IMR-90 (cell line): ENCODE results near the gene CEBPE. TPM values are rescaled to one million over a fixed set of nuclear protein-coding genes. Genes with fewer than 3 reads are reported as not detected.
A peak's percentile ranks its signal among the peaks of the same experiment; 100 is the strongest.

ENCODE experiments used
- ATAC-seq: fragments of 200-7000 bp; cut with Tn5 transposase; 2 replicates; pipeline ENCODE4 v1.9.1; 2020; ENCODE audit warnings: low read depth, mild to moderate bottlenecking, moderate library complexity
- BruUV-seq: library from RNA; stranded (reverse); fragments of 400-500 nt; replicated peaks from 2 replicates; lab custom pipeline; 2021; lab: Mats Ljungman, UMichigan
- CTCF ChIA-PET: fragments of 300-600 bp; formaldehyde crosslinking; extraction: SDS; loops from one replicate; lab custom pipeline; 2021; ENCODE audit warnings: antibody characterized with exemption; lab: Yijun Ruan, JAX
- POLR2A ChIA-PET: fragments of 300-600 bp; sonication (Branson Sonifier 250); formaldehyde crosslinking; loops from one replicate; lab custom pipeline; 2022; ENCODE audit warnings: antibody characterized with exemption; ENCODE audit not compliant: unreplicated experiment; lab: Charles Lee
- DNase-seq: peaks from one replicate; pipeline ENCODE4 v3.0.0; 2013
- H2AFZ ChIP-seq: replicated peaks from 2 replicates; pipeline ENCODE3; 2013; ENCODE audit warnings: low read length, mild to moderate bottlenecking; ENCODE audit not compliant: poor library complexity
- H2AK5ac ChIP-seq: 2 replicates; pipeline ENCODE4 v1.6.1; 2013; ENCODE audit warnings: low read depth, low read length, inconsistent platforms
- H2AK9ac ChIP-seq: replicated peaks from 2 replicates; pipeline ENCODE3; 2013; ENCODE audit warnings: mild to moderate bottlenecking, low read depth, low read length, moderate library complexity; ENCODE audit not compliant: poor library complexity
- H2BK120ac ChIP-seq: 2 replicates; pipeline ENCODE4 v1.6.1; 2013; ENCODE audit warnings: low read depth, low read length, inconsistent platforms
- H2BK15ac ChIP-seq: 3 replicates; pipeline ENCODE4 v1.6.1; 2013; ENCODE audit warnings: low read depth, low read length, inconsistent platforms
- H2BK20ac ChIP-seq: 2 replicates; pipeline ENCODE4 v1.6.1; 2013; ENCODE audit warnings: low read depth, mild to moderate bottlenecking, inconsistent platforms, low read length, moderate library complexity
- H2BK5ac ChIP-seq: 2 replicates; pipeline ENCODE4 v1.6.1; 2013; ENCODE audit warnings: mild to moderate bottlenecking, low read depth, low read length, inconsistent platforms; ENCODE audit not compliant: poor library complexity, severe bottlenecking
- H3K14ac ChIP-seq: replicated peaks from 2 replicates; pipeline ENCODE4 v1.6.1; 2013; ENCODE audit warnings: low read depth, low read length, inconsistent platforms
- H3K18ac ChIP-seq: 2 replicates; pipeline ENCODE4 v1.6.1; 2013; ENCODE audit warnings: low read depth, low read length, control low read depth
- H3K23ac ChIP-seq: 2 replicates; pipeline ENCODE4 v1.6.1; 2013; ENCODE audit warnings: low read depth, low read length, inconsistent platforms
- H3K27ac ChIP-seq: 2 replicates; pipeline ENCODE4 v1.5.1; 2013; ENCODE audit warnings: mild to moderate bottlenecking, control low read depth, low read length; ENCODE audit not compliant: insufficient read depth
- H3K27me3 ChIP-seq: 2 replicates; pipeline ENCODE4 v1.6.1; 2013; ENCODE audit warnings: low read length; ENCODE audit not compliant: control insufficient read depth, insufficient read depth
- H3K36me3 ChIP-seq: 2 replicates; pipeline ENCODE4 v1.6.1; 2013; ENCODE audit warnings: low read length, mixed read lengths; ENCODE audit not compliant: control insufficient read depth, insufficient read depth
- H3K4ac ChIP-seq: 2 replicates; pipeline ENCODE4 v1.6.1; 2013; ENCODE audit warnings: low read depth, low read length, inconsistent platforms
- H3K4me1 ChIP-seq: 2 replicates; pipeline ENCODE4 v1.6.1; 2013; ENCODE audit warnings: low read length, mixed read lengths; ENCODE audit not compliant: control insufficient read depth, insufficient read depth
- H3K4me2 ChIP-seq: 2 replicates; pipeline ENCODE4 v1.6.1; 2013; ENCODE audit warnings: low read depth, mild to moderate bottlenecking, control low read depth, low read length, moderate library complexity
- H3K4me3 ChIP-seq: 2 replicates; pipeline ENCODE4 v1.5.1; 2013; ENCODE audit warnings: low read depth, mild to moderate bottlenecking, control low read depth, low read length, moderate library complexity; ENCODE audit not compliant: insufficient read depth
- H3K56ac ChIP-seq: 2 replicates; pipeline ENCODE4 v1.6.1; 2013; ENCODE audit warnings: low read length, inconsistent platforms; ENCODE audit not compliant: insufficient read depth; ENCODE audit errors: extremely low read depth
- H3K79me1 ChIP-seq, 2 experiments: 2 replicates each; pipeline ENCODE4 v1.6.1; 2013; ENCODE audit warnings: low read length in 2 of 2, inconsistent platforms in 1 of 2, low read depth in 1 of 2
- H3K9ac ChIP-seq: 2 replicates; pipeline ENCODE4 v1.6.1; 2013; ENCODE audit warnings: low read depth, low read length, control low read depth
- H3K9me1 ChIP-seq: 2 replicates; pipeline ENCODE4 v1.6.1; 2013; ENCODE audit warnings: low read length, inconsistent platforms; ENCODE audit not compliant: insufficient read depth
- H3K9me3 ChIP-seq: 2 replicates; pipeline ENCODE4 v1.6.1; 2013; ENCODE audit warnings: low read length; ENCODE audit not compliant: control insufficient read depth, insufficient read depth
- H4K20me1 ChIP-seq: 2 replicates; pipeline ENCODE4 v1.6.1; 2013; ENCODE audit warnings: low read length, inconsistent platforms; ENCODE audit not compliant: insufficient read depth
- H4K5ac ChIP-seq: 2 replicates; pipeline ENCODE4 v1.6.1; 2013; ENCODE audit warnings: mild to moderate bottlenecking, low read depth, low read length, control low read depth
- H4K8ac ChIP-seq, 2 experiments: 2 replicates each; pipeline ENCODE4 v1.6.1; 2013; ENCODE audit warnings: low read depth in 2 of 2, low read length in 2 of 2, control low read depth in 1 of 2, inconsistent platforms in 1 of 2
- H4K91ac ChIP-seq: 2 replicates; pipeline ENCODE4 v1.6.1; 2013; ENCODE audit warnings: low read depth, low read length, inconsistent platforms; ENCODE audit not compliant: insufficient read depth
- BHLHE40 ChIP-seq: fragments of 150-350 bp; IDR thresholded peaks from 2 replicates; pipeline ENCODE4 v1.6.1; 2016; ENCODE audit warnings: mild to moderate bottlenecking, low read depth, low read length
- CHD1 ChIP-seq: IDR thresholded peaks from 2 replicates; pipeline ENCODE4 v1.6.1; 2012; ENCODE audit warnings: low read depth, low read length, improper control_type of control experiment
- CTCF ChIP-seq: conservative IDR thresholded peaks from 2 replicates; pipeline ENCODE4 v1.5.1; 2012; ENCODE audit warnings: mild to moderate bottlenecking, low read depth, low read length, improper control_type of control experiment
- ELK1 ChIP-seq: fragments of 150-350 bp; IDR thresholded peaks from 2 replicates; pipeline ENCODE4 v1.6.1; 2016; ENCODE audit warnings: low read depth, mild to moderate bottlenecking, low read length, moderate library complexity, borderline replicate concordance
- MAFK ChIP-seq: IDR thresholded peaks from 2 replicates; pipeline ENCODE4 v1.6.1; 2012; ENCODE audit warnings: low read depth, low read length, improper control_type of control experiment
- MAZ ChIP-seq: IDR thresholded peaks from 2 replicates; pipeline ENCODE4 v1.6.1; 2012; ENCODE audit warnings: low read depth, mild to moderate bottlenecking, low read length, improper control_type of control experiment, moderate library complexity, borderline replicate concordance
- MXI1 ChIP-seq: IDR thresholded peaks from 2 replicates; pipeline ENCODE4 v1.6.1; 2012; ENCODE audit warnings: low read depth, mild to moderate bottlenecking, low read length, moderate library complexity, borderline replicate concordance
- NFE2L2 ChIP-seq: fragments of 150-350 bp; IDR thresholded peaks from 2 replicates; pipeline ENCODE4 v1.6.1; 2016; ENCODE audit warnings: low read depth, mild to moderate bottlenecking, low read length
- RAD21 ChIP-seq: IDR thresholded peaks from 2 replicates; pipeline ENCODE4 v1.6.1; 2012; ENCODE audit warnings: low read length, improper control_type of control experiment
- USF2 ChIP-seq: fragments of 150-350 bp; IDR thresholded peaks from 2 replicates; pipeline ENCODE4 v1.6.1; 2017; ENCODE audit warnings: mild to moderate bottlenecking, antibody characterized with exemption, low read length, low read depth
- dilution Hi-C: fragments of 300-500 bp; cut with HindIII; formaldehyde crosslinking; loops from one replicate; pipeline ENCODE4 v1.14.3; 2018; ENCODE audit warnings: low sequenced_read_pairs; ENCODE audit not compliant: unreplicated experiment
- in situ Hi-C: fragments of 300-500 bp; cut with MboI; formaldehyde crosslinking; loops from 3 replicates; pipeline ENCODE4 v1.14.3; 2019; ENCODE audit warnings: low sequenced_read_pairs, inconsistent platforms, mixed read lengths
- intact Hi-C: fragments of 100-400 bp; cut with micrococcal nuclease; formaldehyde crosslinking; loops from 2 replicates; pipeline ENCODE4 v1.10.0; 2022
- polyA plus RNA-seq, 3 experiments: library from polyadenylated mRNA; depleted of rRNA; stranded (reverse); fragments of >200 nt; gene quantifications; 2 replicates each; pipeline ENCODE4 v1.2.3, GENCODE V29; 2012; ENCODE audit warnings: low replicate concordance in 1 of 3
- total RNA-seq: library from RNA; depleted of rRNA; stranded (reverse); fragments of >200 nt; gene quantifications from 2 replicates; pipeline ENCODE4 v1.2.3, GENCODE V29; 2012

Gene CEBPE
- total and polyA plus RNA-seq, 2 of the 4 experiments (the other 2 are of a cell fraction) = 0.05 TPM; not detected in 1

GRCh38 chr14:23106747-23107045, 12.4 kb downstream of the CEBPE start:
- dilution Hi-C loops = no loop called here

More at GRCh38 chr14:23106747-23107045, 12.4 kb downstream of the CEBPE start:
- no peaks in the 10 kb centered on the region for H3K27me3 ChIP-seq
- no peak overlapping the region for H3K4me2 ChIP-seq
- 0 out of 2 replicates have a peak overlapping the region, but pooled peaks have one; percentile 0 for H2AK5ac ChIP-seq
- ChIA-PET POLR2A (no interaction called here), CTCF (interaction anchor here (1.1 kb wide), 1 partner anchor 12 kb away, joined by 3 read pairs; the partner anchor contains the start of gene ACIN1)
- H2AK9ac ChIP-seq = peak overlapping the region; percentile 30
- H3K9me3 ChIP-seq = no peaks in the 10 kb centered on the region
- H3K4ac ChIP-seq = no peak overlapping the region
- H4K91ac ChIP-seq = no peak overlapping the region
- H4K5ac ChIP-seq = no peak overlapping the region
- no peaks in the 10 kb centered on the region for H4K20me1 ChIP-seq
- no peaks in the 10 kb centered on the region; the same call in 1 of the 2 replicates for H3K9me1 ChIP-seq
- no peaks in the 10 kb centered on the region for H3K36me3 ChIP-seq
- TF ChIP-seq NFE2L2 = no peak
- no peak for TF ChIP-seq CHD1
- no peak for TF ChIP-seq USF2
- no peak for TF ChIP-seq MAFK
- no peak for TF ChIP-seq RAD21
- TF ChIP-seq CTCF = no peak
- no peak for TF ChIP-seq MAZ
- no peak for TF ChIP-seq ELK1
- no peak for TF ChIP-seq MXI1
- TF ChIP-seq BHLHE40 = no peak
- H3K4me3 ChIP-seq = no peak overlapping the region
- in situ Hi-C loops (no loop called here), intact Hi-C loops (no loop called here)
- BruUV-seq = no TSS peak
- H3K4me1 ChIP-seq = peaks cover 6% of the 10 kb centered on the region
- H3K79me1 ChIP-seq = peaks cover 0 to 2% of the 10 kb centered on the region in 2 experiments; a peak in 1 of 4 replicates
- H3K56ac ChIP-seq = no peak overlapping the region
- H4K8ac ChIP-seq = no peak overlapping the region
- DNase-seq (no peak), ATAC-seq (no peak)
- H2BK20ac ChIP-seq = no peak overlapping the region
- H2BK15ac ChIP-seq = no peak overlapping the region
- no peak overlapping the region for H3K27ac ChIP-seq
- no peak overlapping the region for H2AFZ ChIP-seq
- H3K14ac ChIP-seq = no peak overlapping the region
- no peak overlapping the region for H2BK5ac ChIP-seq
- no peak overlapping the region for H2BK120ac ChIP-seq
- H3K23ac ChIP-seq = no peak overlapping the region
- no peak overlapping the region for H3K9ac ChIP-seq
- no peak overlapping the region for H3K18ac ChIP-seq
